Ovary (tissue), 9 donors: Measurements from ENCODE around the gene PGA3. TPM values are rescaled to one million over a fixed set of nuclear protein-coding genes. Genes with fewer than 3 reads are reported as not detected.
"Not testable (repeated sequence)": the region's sequence is repeated elsewhere in the genome, so short reads cannot be mapped to it uniquely, and the experiment has no call there.

Source experiments
- DNase-seq, 5 donors: peaks; one replicate each; pipeline ENCODE4 v3.0.0-alpha.2; 2019 to 2020
- H3K27ac ChIP-seq, 2 donors: fragments of 200-600 bp; one replicate each; pipeline versions ENCODE4 v1.5.1 to v1.8.0; 2019 to 2022
- H3K27me3 ChIP-seq: fragments of 200-600 bp; one replicate; pipeline ENCODE4 v1.8.0; 2022
- H3K36me3 ChIP-seq: fragments of 200-600 bp; sonication (generic); one replicate; pipeline ENCODE4 v1.5.1; 2019
- H3K4me1 ChIP-seq: one replicate; pipeline ENCODE4 v1.8.1; 2013; ENCODE audit warnings: mild to moderate bottlenecking, moderate library complexity; ENCODE audit not compliant: insufficient read depth
- H3K4me3 ChIP-seq: fragments of 200-600 bp; sonication (generic); one replicate; pipeline ENCODE4 v1.5.1; 2017
- H3K9me3 ChIP-seq, 2 donors: fragments of 200-600 bp in 1 of 2; sonication (generic) in 1 of 2; one replicate each; pipeline versions ENCODE4 v1.5.1 to v1.8.1; 2013 to 2019; ENCODE audit warnings: mild to moderate bottlenecking in 1 of 2, moderate library complexity in 1 of 2
- CTCF ChIP-seq, 3 donors: fragments of 450-650 bp in 2 of 3; fragments of 200-600 bp in 1 of 3; IDR thresholded peaks; one replicate each; pipeline versions ENCODE4 v1.5.1 to v1.8.0; 2016 to 2022; ENCODE audit warnings: antibody characterized with exemption in 3 of 3, mild to moderate bottlenecking in 1 of 3
- EP300 ChIP-seq: sonication (generic); formaldehyde crosslinking; IDR thresholded peaks from one replicate; pipeline ENCODE4 v1.6.1; 2017; ENCODE audit warnings: antibody characterized with exemption
- POLR2A ChIP-seq: fragments of 450-650 bp; IDR thresholded peaks from one replicate; pipeline ENCODE4 v1.6.1; 2017; ENCODE audit warnings: antibody characterized with exemption, mild to moderate bottlenecking, moderate library complexity
- WGBS, 3 donors: extraction: QIAGEN DNeasy Blood & Tissue Kit in 1 of 3; methylation state at CpG; one replicate each; pipeline versions ENCODE4 v1.1.5 to v1.1.7; 2013 to 2017; 5-methylcytosine and 5-hydroxymethylcytosine counted together
- intact Hi-C, 4 donors: fragments of 100-400 bp; cut with DNase I; formaldehyde crosslinking; loops; one replicate each; pipeline versions ENCODE4 v1.11.0 to v1.15.1; 2022 to 2023
- polyA plus RNA-seq, 2 donors: library from polyadenylated mRNA; stranded (reverse); fragments of 200-250 nt in 1 of 2; fragments of 350-450 nt in 1 of 2; fragmentation: Illumina TruSeq in 1 of 2; extraction: RNeasy Lipid Tissue Mini Kit (QIAGEN cat#74804) in 1 of 2; gene quantifications; one replicate each; pipeline ENCODE4 v1.2.3, GENCODE V29; 2013 to 2014
- total RNA-seq, 7 donors: library from RNA; depleted of rRNA in 2 of 7; stranded (reverse); fragments of >200 nt in 2 of 7; fragmentation: NEBNext Ultra II Directional in 3 of 7; extraction: Animal tissue kit (Norgen Biotek cat#: 25700) in 3 of 7; gene quantifications; one replicate each; pipeline versions ENCODE4 v1.1.0 to v1.2.4, GENCODE V29; 2016 to 2023
- donor health status: DM: no; HTN: no; CAD: no; lungs with moderate emphysema.
- donor health status: DM: no; HTN: no; CAD: no.
- donor health status: Bipolar disorder and iron deficiency.
- donor health status: DM: yes; HTN: yes; CAD: no.
- donor health status: DM: no; HTN: no; CAD: no.
- donor health status: DM: yes; HTN: yes; CAD: no.

PGA3 gene
- total and polyA plus RNA-seq, 9 donors, result 0.38 to 4.3 (median 1.0) TPM; not detected in 2

GRCh38 chr11:61176446-61176845 lies 26.9 kb upstream of the PGA3 start:
- TF ChIP-seq CTCF (IDR thresholded peaks at IDR 0.05) (no peak), POLR2A (no peak), EP300 (no peak)
- no peak for DNase-seq
- WGBS, 3 donors, result 55 to 57% (median 56%) methylated on average over 6 of the region's 6 CpGs
- intact Hi-C loops, result loop anchor here in 1 of 4 donors (10.0 kb wide), 1 partner anchor 342 kb away; no protein-coding TSS in a partner anchor
- H3K27me3 ChIP-seq, result no peaks in the 10 kb centered on the region
- H3K4me1 ChIP-seq, result no peaks in the 10 kb centered on the region
- no peaks in the 10 kb centered on the region for H3K36me3 ChIP-seq
- H3K9me3 ChIP-seq, result no peaks in the 10 kb centered on the region
- no peak overlapping the region for H3K27ac ChIP-seq
- no peak overlapping the region for H3K4me3 ChIP-seq

GRCh38 chr11:61180205-61180604 lies 23.1 kb upstream of the PGA3 start:
- H3K27ac ChIP-seq, H3K9me3 ChIP-seq, H3K36me3 ChIP-seq, H3K27me3 ChIP-seq, H3K4me1 ChIP-seq, DNase-seq, intact Hi-C loops, H3K4me3 ChIP-seq: not testable (repeated sequence)
- 89 to 98% (median 93%) methylated on average over 6 of the region's 6 CpGs for WGBS, 3 donors

- Histone ChIP-seq H3K4me1 (no peaks in the 10 kb centered on the region), H3K9me3 (no peaks in the 10 kb centered on the region), H3K27me3 (no peaks in the 10 kb centered on the region), H3K4me3 (no peak overlapping the region), H3K36me3 (no peaks in the 10 kb centered on the region), H3K27ac (no peak overlapping the region)
- intact Hi-C loops, result no loop called here
- 88 to 95% (median 93%) methylated on average over 4 of the region's 4 CpGs for WGBS, 3 donors
- no peak for DNase-seq
- no peak for TF ChIP-seq POLR2A
- no peak for TF ChIP-seq CTCF (IDR thresholded peaks at IDR 0.05)
- TF ChIP-seq EP300, result no peak
Observed at GRCh38 chr11:61181489-61181888, 21.8 kb upstream of the PGA3 start.

- Histone ChIP-seq H3K27me3 (no peaks in the 10 kb centered on the region), H3K4me3 (no peak overlapping the region), H3K9me3 (no peaks in the 10 kb centered on the region), H3K36me3 (no peaks in the 10 kb centered on the region), H3K4me1 (no peaks in the 10 kb centered on the region), H3K27ac (no peak overlapping the region)
- DNase-seq, result no peak
- intact Hi-C loops, result no loop called here
- no peak for TF ChIP-seq EP300
- TF ChIP-seq POLR2A, result no peak
- no peak for TF ChIP-seq CTCF (IDR thresholded peaks at IDR 0.05)
- WGBS, 3 donors, result 78 to 84% (median 82%) methylated on average over 4 of the region's 4 CpGs
Observed at GRCh38 chr11:61183645-61184044, 19.7 kb upstream of the PGA3 start.

- WGBS, 3 donors, result 74 to 84% (median 75%) methylated on average over 8 of the region's 8 CpGs
- Histone ChIP-seq H3K36me3 (no peaks in the 10 kb centered on the region), H3K9me3 (no peaks in the 10 kb centered on the region), H3K27me3 (no peaks in the 10 kb centered on the region), H3K4me1 (no peaks in the 10 kb centered on the region), H3K27ac (no peak overlapping the region), H3K4me3 (no peak overlapping the region)
- intact Hi-C loops, result loop anchor here in 1 of 4 donors (5.0 kb wide), 1 partner anchor 359 kb away; no protein-coding TSS in a partner anchor
- DNase-seq, result no peak
- TF ChIP-seq EP300 (no peak), CTCF (IDR thresholded peaks at IDR 0.05) (no peak), POLR2A (no peak)
Observed at GRCh38 chr11:61186504-61186903, 16.8 kb upstream of the PGA3 start.
